ENCODE data around the gene KRTAP10-4. TPM values are rescaled to one million over a fixed set of nuclear protein-coding genes. Genes with fewer than 3 reads are reported as not detected.

The KRTAP10-4 gene
- polyA plus RNA-seq, 2 of the 4 experiments (the other 2 are of a cell fraction), result not detected

GRCh38 chr21:44552136-44552535 lies 21.4 kb upstream of the KRTAP10-4 start:
- peaks cover 3% of the 10 kb centered on the region; the same call in 2 of the 3 replicates for H3K9me3 ChIP-seq
- CTCF ChIA-PET, result no interaction called here
- H3K27ac ChIP-seq, result no peak overlapping the region
- no peak for DNase-seq (ENCODE audit: low read depth in 1 of 2, low spot score in 1 of 2)
- FAIRE-seq, result no peak
- H3K4me1 ChIP-seq, result no peaks in the 10 kb centered on the region
- 100% methylated on average over 1 of the region's 6 CpGs for WGBS (ENCODE audit: missing lambda C conversion rate)
- TF ChIP-seq CBX2 (IDR thresholded peaks at IDR 0.05; ENCODE audit: borderline replicate concordance, low read depth) (no peak), REST (IDR thresholded peaks at IDR 0.05) (no peak), EHMT2 (IDR thresholded peaks at IDR 0.05; ENCODE audit: low read depth) (no peak)
- POLR2A ChIA-PET, result no interaction called here
- no peak overlapping the region for H3K4me2 ChIP-seq
- H3K4me3 ChIP-seq, result no peak overlapping the region
- no peak for ATAC-seq

DNA sequence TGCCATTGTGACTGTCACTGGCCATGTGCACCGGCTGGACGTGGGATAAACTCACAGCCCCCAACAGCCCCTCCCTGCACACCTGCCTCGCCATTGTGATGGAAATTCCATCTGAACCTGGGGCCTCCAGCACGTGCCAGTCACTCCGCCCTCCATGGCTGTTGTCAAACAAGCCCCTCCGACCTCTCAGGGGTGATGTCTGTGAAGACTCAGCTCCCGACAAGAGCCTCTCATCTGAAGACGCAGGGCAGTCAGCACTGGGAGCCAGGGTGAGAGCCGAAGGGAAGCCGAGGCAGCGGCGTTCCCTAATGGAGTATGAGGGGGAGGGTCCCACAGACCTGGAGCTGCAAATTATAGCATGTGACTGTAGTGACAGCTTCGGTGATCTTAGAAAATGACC lies 20.8 kb upstream of the KRTAP10-4 start:
- Histone ChIP-seq H3K27ac (no peak overlapping the region), H3K4me3 (no peak overlapping the region), H3K9me3 (no peaks in the 10 kb centered on the region; the same call in 2 of the 3 replicates), H3K4me2 (no peak overlapping the region), H3K4me1 (no peaks in the 10 kb centered on the region)
- ATAC-seq (no peak), DNase-seq (ENCODE audit: low read depth in 1 of 2, low spot score in 1 of 2) (no peak), FAIRE-seq (no peak)
- ChIA-PET CTCF (no interaction called here), POLR2A (no interaction called here)
- WGBS (ENCODE audit: missing lambda C conversion rate), result 69% methylated on average over 12 of the region's 13 CpGs
- TF ChIP-seq, protein P1, sequence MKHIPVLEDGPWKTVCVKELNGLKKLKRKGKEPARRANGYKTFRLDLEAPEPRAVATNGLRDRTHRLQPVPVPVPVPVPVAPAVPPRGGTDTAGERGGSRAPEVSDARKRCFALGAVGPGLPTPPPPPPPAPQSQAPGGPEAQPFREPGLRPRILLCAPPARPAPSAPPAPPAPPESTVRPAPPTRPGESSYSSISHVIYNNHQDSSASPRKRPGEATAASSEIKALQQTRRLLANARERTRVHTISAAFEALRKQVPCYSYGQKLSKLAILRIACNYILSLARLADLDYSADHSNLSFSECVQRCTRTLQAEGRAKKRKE (CRISPR knock-in tag; IDR thresholded peaks at IDR 0.05; ENCODE audit: low read depth), result no peak
- TF ChIP-seq GATA3 (IDR thresholded peaks at IDR 0.05; ENCODE audit: borderline replicate concordance) (no peak), KDM5A (IDR thresholded peaks at IDR 0.05) (no peak), FOXS1 (CRISPR knock-in tag; IDR thresholded peaks at IDR 0.05) (no peak), HES2 (IDR thresholded peaks at IDR 0.05) (no peak), POLR2A (IDR thresholded peaks at IDR 0.05; ENCODE audit: low read length) (no peak), FOSB (CRISPR knock-in tag; IDR thresholded peaks at IDR 0.05) (no peak), HOXB13 (CRISPR knock-in tag; IDR thresholded peaks at IDR 0.05; ENCODE audit: low read depth) (no peak), SREBF2 (IDR thresholded peaks at IDR 0.05) (no peak), CHD4 (IDR thresholded peaks at IDR 0.05; ENCODE audit: borderline replicate concordance) (no peak), CHD2 (IDR thresholded peaks at IDR 0.05; ENCODE audit: low read length, partially characterized antibody) (no peak), JUNB (IDR thresholded peaks at IDR 0.05) (no peak), MAZ (IDR thresholded peaks at IDR 0.05; ENCODE audit: borderline replicate concordance, low read depth, low read length) (no peak), USF2 (IDR thresholded peaks at IDR 0.05) (no peak), ZNF302 (CRISPR knock-in tag; IDR thresholded peaks at IDR 0.05) (no peak), HMGXB4 (CRISPR knock-in tag; IDR thresholded peaks at IDR 0.05; ENCODE audit: borderline replicate concordance) (no peak)

Data from A549 (cell line).